Right cardiac atrium (tissue), 5 donors: ENCODE measurements around the gene SPOP. TPM values are rescaled to one million over a fixed set of nuclear protein-coding genes. Genes with fewer than 3 reads are reported as not detected.

Experiments used
- ATAC-seq, 2 donors: fragments of 200-7000 bp; cut with Tn5 transposase; one replicate each; pipeline versions ENCODE4 v1.8.0 to v1.9.1; 2020; ENCODE audit warnings: moderate library complexity in 2 of 2, mild to moderate bottlenecking in 1 of 2
- DNase-seq, 3 donors: peaks; one replicate each; pipeline ENCODE4 v3.0.0-alpha.2; 2020
- H3K27ac ChIP-seq: one replicate; pipeline ENCODE4 v1.5.1; 2013; ENCODE audit warnings: mild to moderate bottlenecking, low read length, control low read depth, moderate library complexity
- H3K27me3 ChIP-seq: one replicate; pipeline ENCODE4 v1.6.1; 2013; ENCODE audit not compliant: control insufficient read depth, insufficient read depth
- H3K4me1 ChIP-seq: one replicate; pipeline ENCODE4 v1.6.1; 2013; ENCODE audit warnings: low read length; ENCODE audit not compliant: control insufficient read depth, insufficient read depth
- H3K4me3 ChIP-seq: one replicate; pipeline ENCODE4 v1.5.1; 2013; ENCODE audit warnings: low read length, control low read depth
- H3K9me3 ChIP-seq: one replicate; pipeline ENCODE4 v1.6.1; 2013; ENCODE audit warnings: low read length; ENCODE audit not compliant: control insufficient read depth
- WGBS: extraction: QIAGEN DNeasy Blood & Tissue Kit; methylation state at CpG from one replicate; pipeline ENCODE4 v1.1.7; 2013; 5-methylcytosine and 5-hydroxymethylcytosine counted together
- intact Hi-C, 4 donors: fragments of 100-400 bp; cut with DNase I; formaldehyde crosslinking; loops; one replicate each; pipeline versions ENCODE4 v1.11.0 to v1.14.0; 2022 to 2023
- polyA plus RNA-seq: library from polyadenylated mRNA; stranded (reverse); fragments of 200-250 nt; gene quantifications from one replicate; pipeline ENCODE4 v1.2.3, GENCODE V29; 2013
- total RNA-seq, 4 donors: library from RNA; stranded (reverse); fragmentation: NEBNext Ultra II Directional; extraction: Animal tissue kit (Norgen Biotek cat#: 25700); gene quantifications; one replicate each; pipeline ENCODE4 v1.2.1, GENCODE V29; 2021
- donor health status: healthy with polysubstance abuse.
- donor health status: DM: no; HTN: yes; CAD: no.
- donor health status: DM: no; HTN: no; CAD: no.
- donor health status: DM: no; HTN: yes; CAD: no; lungs with severe emphysema.
- donor health status: DM: yes; HTN: yes; CAD: no.

SPOP gene
- total and polyA plus RNA-seq, 5 donors, result 33.7 to 82.7 (median 75.8) TPM

DNA sequence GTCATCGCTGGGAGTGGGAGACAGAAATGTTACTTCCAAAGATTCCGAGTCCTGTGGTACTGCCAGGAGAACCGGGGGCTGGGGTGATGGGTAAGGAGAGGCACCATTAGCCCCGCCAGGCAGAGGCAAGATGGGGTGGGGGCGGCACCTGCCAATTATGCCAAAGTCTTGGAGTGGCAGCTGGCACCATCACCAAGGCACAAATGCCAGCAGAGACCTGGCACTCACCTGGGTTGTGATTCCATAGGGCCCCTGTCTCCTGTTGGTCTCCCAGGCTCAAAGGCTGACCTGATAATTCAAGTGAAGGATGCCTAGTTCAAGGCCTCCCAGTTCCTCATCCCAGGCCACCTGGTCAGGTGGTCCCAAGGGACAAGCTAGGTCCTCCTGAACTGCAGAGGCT is 94.7 kb downstream of the SPOP start:
- ATAC-seq, result no peak
- Histone ChIP-seq H3K4me3 (no peak overlapping the region), H3K9me3 (no peaks in the 10 kb centered on the region), H3K4me1 (peaks cover 4% of the 10 kb centered on the region), H3K27me3 (no peaks in the 10 kb centered on the region), H3K27ac (no peak overlapping the region)
- intact Hi-C loops, result no loop called here
- 92% methylated on average over 5 of the region's 5 CpGs for WGBS
- DNase-seq, result peak in 1 of 3 donors; percentile 34

- WGBS, result 81% methylated on average over 8 of the region's 8 CpGs
These were observed 95.1 kb downstream of the SPOP start for GRCh38 chr17:49582789-49583188.

GRCh38 chr17:49582055-49582722 is 95.7 kb downstream of the SPOP start:
- intact Hi-C loops, result no loop called here
- Histone ChIP-seq H3K4me1 (peaks cover 6% of the 10 kb centered on the region), H3K4me3 (no peak overlapping the region), H3K27ac (no peak overlapping the region), H3K9me3 (no peaks in the 10 kb centered on the region), H3K27me3 (no peaks in the 10 kb centered on the region)
- WGBS, result 86% methylated on average over 12 of the region's 12 CpGs
- DNase-seq (peak in 1 of 3 donors; percentile 46), ATAC-seq (no peak)

More at GRCh38 chr17:49582789-49583188, 95.1 kb downstream of the SPOP start:
- peaks cover 4% of the 10 kb centered on the region for H3K4me1 ChIP-seq
- H3K27ac ChIP-seq, result no peak overlapping the region
- no peaks in the 10 kb centered on the region for H3K27me3 ChIP-seq
- H3K9me3 ChIP-seq, result no peaks in the 10 kb centered on the region
- peak in 1 of 3 donors; percentile 41 for DNase-seq
- intact Hi-C loops, result no loop called here
- H3K4me3 ChIP-seq, result no peak overlapping the region
- ATAC-seq, result no peak

GRCh38 chr17:49581648-49581998 is 96.3 kb downstream of the SPOP start:
- H3K27me3 ChIP-seq, result no peaks in the 10 kb centered on the region
- no peaks in the 10 kb centered on the region for H3K9me3 ChIP-seq
- 63% methylated on average over 6 of the region's 6 CpGs for WGBS
- DNase-seq (peak in 1 of 3 donors; percentile 41), ATAC-seq (no peak)
- no peak overlapping the region for H3K4me3 ChIP-seq
- peaks cover 8% of the 10 kb centered on the region for H3K4me1 ChIP-seq
- intact Hi-C loops, result no loop called here
- no peak overlapping the region for H3K27ac ChIP-seq

DNA sequence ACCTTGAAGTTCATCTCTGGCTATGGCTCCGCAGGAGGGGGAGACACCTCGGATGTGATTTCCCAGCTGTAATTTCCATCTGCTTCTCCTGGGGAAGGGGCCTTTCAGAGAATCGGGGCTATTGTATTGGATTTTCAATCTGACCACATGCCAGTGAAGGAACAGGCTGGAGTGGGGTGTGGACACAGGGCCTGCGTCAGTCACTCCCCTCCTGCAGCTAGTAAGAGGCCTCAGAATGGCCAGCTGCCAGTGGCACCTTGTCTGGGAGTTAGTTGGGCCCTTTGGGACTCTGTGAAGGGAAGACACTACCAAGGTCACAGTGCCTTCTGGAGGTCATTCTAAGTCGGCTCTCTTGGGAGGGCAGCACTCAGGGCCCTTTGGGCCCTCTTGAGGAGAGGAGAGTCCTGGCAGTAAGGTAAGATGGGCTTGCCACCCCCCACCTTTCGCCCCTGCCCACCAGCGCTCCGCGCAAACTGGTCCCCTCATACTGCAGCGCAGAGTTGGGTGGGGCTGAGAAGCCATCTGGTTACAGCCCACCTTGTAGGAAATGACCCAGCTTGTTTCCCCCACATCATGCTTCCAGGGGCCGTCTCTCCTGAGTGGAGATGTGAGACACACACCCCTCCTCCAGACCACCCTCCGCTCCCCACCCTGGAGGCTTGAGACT is 96.8 kb downstream of the SPOP start:
- 81% methylated on average over 12 of the region's 12 CpGs for WGBS
- peak in 1 of 3 donors; percentile 61 for DNase-seq

GRCh38 chr17:49580055-49580721 is 97.7 kb downstream of the SPOP start:
- intact Hi-C loops, result no loop called here
- peaks cover 8% of the 10 kb centered on the region for H3K4me1 ChIP-seq
- no peak overlapping the region for H3K27ac ChIP-seq
- DNase-seq, result peak in 1 of 3 donors; percentile 47
- 88% methylated on average over 21 of the region's 21 CpGs for WGBS
- no peak for ATAC-seq
- H3K27me3 ChIP-seq, result no peaks in the 10 kb centered on the region
- no peaks in the 10 kb centered on the region for H3K9me3 ChIP-seq
- no peak overlapping the region for H3K4me3 ChIP-seq

More for the DNA sequence above, 96.8 kb downstream of the SPOP start:
- H3K27ac ChIP-seq, result no peak overlapping the region
- H3K27me3 ChIP-seq, result no peaks in the 10 kb centered on the region
- H3K4me3 ChIP-seq, result no peak overlapping the region
- intact Hi-C loops, result no loop called here
- H3K4me1 ChIP-seq, result peaks cover 8% of the 10 kb centered on the region
- no peaks in the 10 kb centered on the region for H3K9me3 ChIP-seq
- ATAC-seq, result no peak

GRCh38 chr17:49579522-49579921 is 98.4 kb downstream of the SPOP start:
- Histone ChIP-seq H3K27me3 (no peaks in the 10 kb centered on the region), H3K27ac (no peak overlapping the region), H3K4me1 (peaks cover 8% of the 10 kb centered on the region), H3K9me3 (no peaks in the 10 kb centered on the region), H3K4me3 (no peak overlapping the region)
- 87% methylated on average over 5 of the region's 5 CpGs for WGBS
- intact Hi-C loops, result loop anchor here in 2 of 4 donors (10.0 kb wide), 1 partner anchor 205 kb away; the partner anchor contains the start of gene KAT7 (in 2 of the 2)
- ATAC-seq (no peak), DNase-seq (no peak)

GRCh38 chr17:49578952-49579500 is 98.9 kb downstream of the SPOP start:
- intact Hi-C loops, result loop anchor here in 2 of 4 donors (10.0 kb wide), 1 partner anchor 206 kb away; the partner anchor contains the start of gene KAT7 (in 2 of the 2)
- Histone ChIP-seq H3K4me3 (no peak overlapping the region), H3K4me1 (peaks cover 8% of the 10 kb centered on the region), H3K9me3 (no peaks in the 10 kb centered on the region), H3K27me3 (no peaks in the 10 kb centered on the region), H3K27ac (no peak overlapping the region)
- peak in 1 of 3 donors; percentile 35 for DNase-seq
- no peak for ATAC-seq
- 88% methylated on average over 17 of the region's 17 CpGs for WGBS

DNA sequence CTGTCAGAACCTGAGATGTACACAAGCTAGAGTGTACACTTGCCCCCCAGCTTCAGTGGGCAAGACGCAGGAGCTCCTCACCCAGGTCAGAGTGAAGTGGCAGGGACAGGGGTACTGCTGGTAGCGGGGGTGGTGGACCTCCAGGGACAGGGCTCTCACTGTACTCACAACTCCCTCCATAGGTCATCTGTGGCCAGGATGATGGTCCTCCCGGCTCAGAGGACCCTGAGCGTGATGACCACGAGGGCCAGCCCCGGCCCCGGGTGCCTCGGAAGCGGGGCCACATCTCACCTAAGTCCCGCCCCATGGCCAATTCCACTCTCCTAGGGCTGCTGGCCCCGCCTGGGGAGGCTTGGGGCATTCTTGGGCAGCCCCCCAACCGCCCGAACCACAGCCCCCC is 99.5 kb downstream of the SPOP start:
- 94% methylated on average over 13 of the region's 13 CpGs for WGBS
- H3K27me3 ChIP-seq, result no peaks in the 10 kb centered on the region
- intact Hi-C loops, result loop anchor here in 2 of 4 donors (10.0 kb wide), 1 partner anchor 206 kb away; the partner anchor contains the start of gene KAT7 (in 2 of the 2)
- no peak overlapping the region for H3K4me3 ChIP-seq
- no peak for ATAC-seq
- no peaks in the 10 kb centered on the region for H3K9me3 ChIP-seq
- peaks cover 8% of the 10 kb centered on the region for H3K4me1 ChIP-seq
- no peak overlapping the region for H3K27ac ChIP-seq
- peak in 1 of 3 donors; percentile 59 for DNase-seq

DNA sequence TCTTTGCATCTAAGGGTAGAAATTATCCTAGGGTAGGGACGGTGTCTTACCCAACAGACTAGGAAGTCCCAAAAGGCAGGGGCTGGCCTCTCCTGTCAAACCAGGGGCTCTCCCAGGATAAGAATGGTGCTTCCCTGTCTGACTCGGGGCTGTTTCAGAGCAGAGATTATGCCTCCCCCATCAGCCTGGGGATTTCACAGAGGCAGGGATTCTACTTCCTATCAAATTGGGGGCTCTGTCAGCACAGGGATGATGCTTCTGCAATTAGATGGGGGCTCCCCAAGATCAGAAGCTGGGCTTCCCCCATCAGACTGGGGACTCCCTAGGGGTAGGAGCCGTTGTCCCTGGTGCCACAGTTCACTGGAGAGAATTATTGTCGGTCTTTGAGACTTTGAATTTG is 99.9 kb downstream of the SPOP start:
- H3K4me3 ChIP-seq, result no peak overlapping the region
- no peak for ATAC-seq
- H3K27ac ChIP-seq, result no peak overlapping the region
- H3K27me3 ChIP-seq, result no peaks in the 10 kb centered on the region
- WGBS, result 53% methylated on average over 4 of the region's 4 CpGs
- H3K4me1 ChIP-seq, result peaks cover 8% of the 10 kb centered on the region
- DNase-seq, result no peak
- no peaks in the 10 kb centered on the region for H3K9me3 ChIP-seq
- intact Hi-C loops, result loop anchor here in 2 of 4 donors (10.0 kb wide), 1 partner anchor 207 kb away; the partner anchor contains the start of gene KAT7 (in 2 of the 2)

GRCh38 chr17:49577650-49577934 is 100.3 kb downstream of the SPOP start:
- no peaks in the 10 kb centered on the region for H3K27me3 ChIP-seq
- peaks cover 8% of the 10 kb centered on the region for H3K4me1 ChIP-seq
- intact Hi-C loops, result loop anchor here in 2 of 4 donors (10.0 kb wide), 1 partner anchor 207 kb away; the partner anchor contains the start of gene KAT7 (in 2 of the 2)

More at GRCh38 chr17:49577650-49577934, 100.3 kb downstream of the SPOP start:
- Histone ChIP-seq H3K27ac (no peak overlapping the region), H3K9me3 (no peaks in the 10 kb centered on the region), H3K4me3 (no peak overlapping the region)
- DNase-seq (no peak), ATAC-seq (peak in 1 of 2 donors; percentile 2)
- WGBS, result 39% methylated on average over 3 of the region's 3 CpGs
